Endothelial cell of umbilical vein (primary cell): Measurements from ENCODE around the gene MUC2. TPM values are rescaled to one million over a fixed set of nuclear protein-coding genes. Genes with fewer than 3 reads are reported as not detected.

Experiments used
- BruUV-seq: library from RNA; stranded (reverse); fragments of 400-500 nt; replicated peaks from 2 replicates; lab custom pipeline; 2021; lab: Mats Ljungman, UMichigan
- CTCF ChIA-PET: fragments of 300-600, 350-600 bp; sonication (Branson Sonifier 250); formaldehyde crosslinking; loops from one replicate; lab custom pipeline; 2021; ENCODE audit warnings: antibody characterized with exemption, inconsistent platforms; lab: Charles Lee
- POLR2A ChIA-PET: fragments of 300-600, 350-600 bp; sonication (Branson Sonifier 250); formaldehyde crosslinking; loops from one replicate; lab custom pipeline; 2021; ENCODE audit warnings: antibody characterized with exemption, inconsistent platforms; lab: Charles Lee
- DNase-seq: peaks from one replicate; pipeline ENCODE4 v3.0.0-alpha.2; 2011; ENCODE audit warnings: low read depth, low spot score
- FAIRE-seq: peaks from 2 replicates; lab custom pipeline; 2011; peaks lifted over from hg19 to GRCh38; lab: Jason Lieb, UNC
- H2AFZ ChIP-seq: 2 replicates; pipeline ENCODE4 v1.6.0; 2012; ENCODE audit warnings: low read depth, low read length, control low read depth, inconsistent platforms
- H3K27ac ChIP-seq: 2 replicates; pipeline ENCODE4 v1.5.1; 2011; ENCODE audit warnings: low read depth, mild to moderate bottlenecking, control low read depth, low read length, moderate library complexity; ENCODE audit not compliant: insufficient read depth
- H3K27me3 ChIP-seq, 2 experiments: 2 replicates each; pipeline versions ENCODE4 v1.6.0 to v1.6.1; 2011; ENCODE audit warnings: low read length in 2 of 2, mixed read lengths in 1 of 2; ENCODE audit not compliant: control insufficient read depth in 2 of 2, insufficient read depth in 2 of 2
- H3K36me3 ChIP-seq, 2 experiments: 2 replicates in 1 of 2; 3 replicates in 1 of 2; pipeline ENCODE4 v1.5.1; 2011; ENCODE audit warnings: low read length in 2 of 2, mild to moderate bottlenecking in 1 of 2, moderate library complexity in 1 of 2; ENCODE audit not compliant: control insufficient read depth in 2 of 2, insufficient read depth in 2 of 2; ENCODE audit errors: extremely low read depth in 1 of 2
- H3K4me1 ChIP-seq: 3 replicates; pipeline ENCODE4 v1.5.1; 2011; ENCODE audit warnings: mild to moderate bottlenecking, low read length; ENCODE audit not compliant: control insufficient read depth, insufficient read depth; ENCODE audit errors: extremely low read depth
- H3K4me2 ChIP-seq: 2 replicates; pipeline ENCODE4 v1.6.1; 2011; ENCODE audit warnings: low read length, control low read depth, mixed read lengths; ENCODE audit not compliant: insufficient read depth
- H3K4me3 ChIP-seq, 3 experiments: fragments of 200-600 bp in 1 of 3; sonication (generic), shearing (Covaris generic) in 1 of 3; replicated peaks in 1 of 3; 2 replicates each; pipeline ENCODE4 v1.5.1; 2011 to 2016; ENCODE audit warnings: control low read depth in 3 of 3, low read length in 3 of 3, mild to moderate bottlenecking in 2 of 3, inconsistent platforms in 1 of 3, low read depth in 1 of 3, moderate library complexity in 1 of 3; ENCODE audit not compliant: insufficient read depth in 1 of 3
- H3K79me2 ChIP-seq: 2 replicates; pipeline ENCODE4 v1.6.0; 2012; ENCODE audit warnings: low read length, inconsistent platforms; ENCODE audit not compliant: control insufficient read depth, insufficient read depth
- H3K9ac ChIP-seq: replicated peaks from 2 replicates; pipeline ENCODE3; 2011; ENCODE audit warnings: low read length, control low read depth; ENCODE audit not compliant: insufficient read depth; ENCODE audit errors: extremely low read depth
- H3K9me1 ChIP-seq: replicated peaks from 3 replicates; pipeline ENCODE4 v1.6.0; 2011; ENCODE audit warnings: mild to moderate bottlenecking, low read length; ENCODE audit not compliant: control insufficient read depth, insufficient read depth; ENCODE audit errors: extremely low read depth
- H3K9me3 ChIP-seq: replicated peaks from 2 replicates; pipeline ENCODE4 v1.5.1; 2012; ENCODE audit warnings: low read length, inconsistent platforms; ENCODE audit not compliant: control insufficient read depth, insufficient read depth
- H4K20me1 ChIP-seq: replicated peaks from 2 replicates; pipeline ENCODE3; 2011; ENCODE audit warnings: mild to moderate bottlenecking, low read length; ENCODE audit not compliant: control insufficient read depth, insufficient read depth; ENCODE audit errors: extremely low read depth
- EZH2 ChIP-seq: IDR thresholded peaks from 2 replicates; pipeline ENCODE4 v1.6.1; 2012; ENCODE audit warnings: borderline replicate concordance, low read depth, mild to moderate bottlenecking, moderate library complexity, low read length, inconsistent platforms; ENCODE audit not compliant: severe bottlenecking
- FOS ChIP-seq: IDR thresholded peaks from 2 replicates; pipeline ENCODE4 v1.6.1; 2011; ENCODE audit warnings: mild to moderate bottlenecking, low read length, moderate library complexity, borderline replicate concordance; ENCODE audit not compliant: insufficient read depth
- GATA2 ChIP-seq: IDR thresholded peaks from 2 replicates; pipeline ENCODE4 v1.7.0; 2011; ENCODE audit warnings: low read depth, mild to moderate bottlenecking, moderate library complexity, mixed read lengths, low read length; ENCODE audit not compliant: insufficient read length, insufficient read depth
- JUN ChIP-seq: IDR thresholded peaks from 2 replicates; pipeline ENCODE4 v1.6.1; 2011; ENCODE audit warnings: borderline replicate concordance, low read depth; ENCODE audit not compliant: insufficient read length, insufficient read depth
- MYC ChIP-seq: IDR thresholded peaks from one replicate; pipeline ENCODE4 v1.6.1; 2011; ENCODE audit warnings: mild to moderate bottlenecking, low read depth, low read length
- POLR2A ChIP-seq: IDR thresholded peaks from 2 replicates; pipeline ENCODE4 v1.6.1; 2012; ENCODE audit warnings: low read depth, mild to moderate bottlenecking, control low read depth, low read length
- POLR2AphosphoS5 ChIP-seq: IDR thresholded peaks from 2 replicates; pipeline ENCODE4 v1.6.1; 2012; ENCODE audit warnings: low read depth, mild to moderate bottlenecking, control low read depth, low read length, moderate library complexity; ENCODE audit not compliant: insufficient read depth
- dilution Hi-C: fragments of 300-500 bp; cut with MboI; formaldehyde crosslinking; loops from one replicate; pipeline ENCODE4 v1.15.0; 2019; ENCODE audit warnings: low sequenced_read_pairs; ENCODE audit not compliant: extremely low pct_ligation_motif_present
- intact Hi-C: fragments of 100-400 bp; cut with micrococcal nuclease; formaldehyde crosslinking; loops from one replicate; pipeline ENCODE4 v1.10.0; 2022
- polyA plus RNA-seq, 4 experiments: library from polyadenylated mRNA; depleted of rRNA in 3 of 4; stranded (reverse) in 3 of 4; unstranded in 1 of 4; fragments of >200 nt; gene quantifications; 2 replicates each; pipeline versions ENCODE4 v1.2.1 to v1.2.3, GENCODE V29; 2011 to 2012; ENCODE audit warnings: missing spikeins in 1 of 4
- total RNA-seq: library from RNA; stranded (reverse); gene quantifications from 2 replicates; pipeline ENCODE4 v1.2.3, GENCODE V29; 2021
- TF ChIP-seq, protein P1 (sequence below), 2 donors: IDR thresholded peaks; 1 replicate in 1 of 2; 2 replicates in 1 of 2; pipeline ENCODE4 v1.5.1; 2011; ENCODE audit warnings: low read length in 2 of 2, mild to moderate bottlenecking in 2 of 2, moderate library complexity in 2 of 2, control low read depth in 1 of 2, inconsistent platforms in 1 of 2, low read depth in 1 of 2; ENCODE audit not compliant: insufficient read depth in 1 of 2; ENCODE audit errors: extremely low read depth in 1 of 2
- TF ChIP-seq, protein P2 (sequence below): IDR thresholded peaks from 2 replicates; pipeline ENCODE4 v1.6.1; 2011; ENCODE audit not compliant: insufficient read depth, insufficient read length

The MUC2 gene
- total and polyA plus RNA-seq, 2 donors (not counting 3 experiments of a cell fraction or from before 2014, with no cell fraction given): not detected

DNA sequence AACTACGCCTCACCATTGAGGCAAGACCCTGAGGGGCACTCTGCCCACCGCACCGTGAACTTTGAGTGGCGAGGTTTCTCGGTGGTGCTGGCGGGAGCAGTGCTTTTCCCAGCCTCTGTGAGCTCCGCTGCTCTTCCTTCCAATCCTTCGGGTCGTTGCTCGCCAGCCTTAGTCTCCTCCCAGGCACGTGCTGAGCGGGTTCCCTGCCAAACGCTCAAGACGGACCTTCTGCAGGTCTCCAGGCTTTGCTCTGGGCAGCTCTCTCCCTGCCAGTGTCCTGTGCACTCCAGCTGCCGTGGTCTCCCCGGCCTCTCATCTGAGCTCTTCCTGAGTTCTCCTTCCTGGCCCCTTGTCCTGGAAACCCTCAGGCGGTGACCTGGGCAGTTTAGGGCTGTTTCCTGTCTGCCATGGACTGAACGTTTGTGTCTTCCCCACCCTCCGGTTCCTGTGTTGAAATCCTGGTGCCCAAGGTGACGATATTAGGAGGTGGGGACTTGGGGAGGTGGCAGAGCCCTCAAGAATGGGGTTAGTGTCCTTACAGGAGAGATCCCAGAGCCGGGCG, 27.0 kb upstream of the MUC2 start:
- Histone ChIP-seq H2AFZ (no peak overlapping the region), H3K27me3 (peaks cover 4 to 5% of the 10 kb centered on the region in 2 experiments), H3K9ac (no peak overlapping the region), H3K4me2 (no peak overlapping the region), H4K20me1 (no peaks in the 10 kb centered on the region), H3K9me1 (no peaks in the 10 kb centered on the region), H3K36me3 (no peaks in the 10 kb centered on the region), H3K4me3 (no peak overlapping the region), H3K79me2 (no peaks in the 10 kb centered on the region), H3K27ac (no peak overlapping the region), H3K4me1 (no peaks in the 10 kb centered on the region), H3K9me3 (no peaks in the 10 kb centered on the region)
- ChIA-PET CTCF (interaction anchor here (1.2 to 2.0 kb wide), 2 partner anchors 52 to 199 kb away, joined by 3 to 8 read pairs; no protein-coding TSS in a partner anchor), POLR2A (no interaction called here)
- intact Hi-C loops: no loop called here
- DNase-seq (no peak), FAIRE-seq (no peak)
- dilution Hi-C loops: no loop called here
- BruUV-seq: no TSS peak
- no peak for TF ChIP-seq MYC
- TF ChIP-seq FOS: no peak
- TF ChIP-seq, protein P1, sequence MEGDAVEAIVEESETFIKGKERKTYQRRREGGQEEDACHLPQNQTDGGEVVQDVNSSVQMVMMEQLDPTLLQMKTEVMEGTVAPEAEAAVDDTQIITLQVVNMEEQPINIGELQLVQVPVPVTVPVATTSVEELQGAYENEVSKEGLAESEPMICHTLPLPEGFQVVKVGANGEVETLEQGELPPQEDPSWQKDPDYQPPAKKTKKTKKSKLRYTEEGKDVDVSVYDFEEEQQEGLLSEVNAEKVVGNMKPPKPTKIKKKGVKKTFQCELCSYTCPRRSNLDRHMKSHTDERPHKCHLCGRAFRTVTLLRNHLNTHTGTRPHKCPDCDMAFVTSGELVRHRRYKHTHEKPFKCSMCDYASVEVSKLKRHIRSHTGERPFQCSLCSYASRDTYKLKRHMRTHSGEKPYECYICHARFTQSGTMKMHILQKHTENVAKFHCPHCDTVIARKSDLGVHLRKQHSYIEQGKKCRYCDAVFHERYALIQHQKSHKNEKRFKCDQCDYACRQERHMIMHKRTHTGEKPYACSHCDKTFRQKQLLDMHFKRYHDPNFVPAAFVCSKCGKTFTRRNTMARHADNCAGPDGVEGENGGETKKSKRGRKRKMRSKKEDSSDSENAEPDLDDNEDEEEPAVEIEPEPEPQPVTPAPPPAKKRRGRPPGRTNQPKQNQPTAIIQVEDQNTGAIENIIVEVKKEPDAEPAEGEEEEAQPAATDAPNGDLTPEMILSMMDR (IDR thresholded peaks at IDR 0.05; ENCODE audit: extremely low read depth in 1 of 2, insufficient read depth in 1 of 2, low read depth in 1 of 2, low read length in 2 of 2): no peak
- no peak for TF ChIP-seq GATA2
- TF ChIP-seq, protein P2, sequence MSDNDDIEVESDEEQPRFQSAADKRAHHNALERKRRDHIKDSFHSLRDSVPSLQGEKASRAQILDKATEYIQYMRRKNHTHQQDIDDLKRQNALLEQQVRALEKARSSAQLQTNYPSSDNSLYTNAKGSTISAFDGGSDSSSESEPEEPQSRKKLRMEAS: no peak
- TF ChIP-seq POLR2AphosphoS5: no peak
- no peak for TF ChIP-seq POLR2A
- no peak for TF ChIP-seq EZH2
- TF ChIP-seq JUN: no peak
